SJSA1 (cell line): Measurements from ENCODE around the gene LRGUK. TPM values are rescaled to one million over a fixed set of nuclear protein-coding genes. Genes with fewer than 3 reads are reported as not detected.
"Not testable (repeated sequence)": the region's sequence is repeated elsewhere in the genome, so short reads cannot be mapped to it uniquely, and the experiment has no call there.

Experiments used
- DNase-seq, 2 experiments: peaks; one replicate each; pipeline ENCODE4 v3.0.0-alpha.2; 2015 to 2020; ENCODE audit warnings: low spot score in 2 of 2, low read depth in 1 of 2
- H3K27ac ChIP-seq: fragments of 250-450 bp; sonication (Bioruptor Pico); 2 replicates; pipeline ENCODE4 v1.5.1; 2020; ENCODE audit warnings: mild to moderate bottlenecking, moderate library complexity
- H3K27me3 ChIP-seq: fragments of 250-450 bp; sonication (Bioruptor Pico); replicated peaks from 2 replicates; pipeline ENCODE4 v1.5.1; 2020; ENCODE audit warnings: mild to moderate bottlenecking, moderate library complexity
- H3K36me3 ChIP-seq: fragments of 250-450 bp; sonication (Bioruptor Pico); 2 replicates; pipeline ENCODE4 v1.5.1; 2020; ENCODE audit warnings: mild to moderate bottlenecking
- H3K4me1 ChIP-seq: fragments of 250-450 bp; sonication (Bioruptor Pico); replicated peaks from 2 replicates; pipeline ENCODE4 v1.6.1; 2021; ENCODE audit warnings: mild to moderate bottlenecking
- H3K4me3 ChIP-seq: fragments of 250-450 bp; sonication (Bioruptor Pico); 2 replicates; pipeline ENCODE4 v1.5.1; 2020; ENCODE audit warnings: mild to moderate bottlenecking
- H3K9me3 ChIP-seq: fragments of 250-450 bp; sonication (Bioruptor Pico); replicated peaks from 2 replicates; pipeline ENCODE4 v1.5.1; 2020; ENCODE audit warnings: mild to moderate bottlenecking
- total RNA-seq: library from RNA; depleted of rRNA; stranded (reverse); fragments of >200 nt; shearing (Covaris generic); gene quantifications from 2 replicates; pipeline ENCODE4 v1.2.3, GENCODE V29; 2014

LRGUK gene
- total RNA-seq, 1 experiment from 2014 or later, result 0.05 TPM

GRCh38 chr7:134203186-134203889 is 76.2 kb downstream of the LRGUK start:
- Histone ChIP-seq H3K27ac (no peak overlapping the region), H3K4me1 (no peaks in the 10 kb centered on the region), H3K27me3 (0 out of 2 replicates have a peak, but pooled peaks cover 2% of the 10 kb centered on the region), H3K36me3 (no peaks in the 10 kb centered on the region), H3K9me3 (no peaks in the 10 kb centered on the region), H3K4me3 (no peak overlapping the region)
- no peak for DNase-seq

- no peaks in the 10 kb centered on the region for H3K9me3 ChIP-seq
- H3K27ac ChIP-seq, result no peak overlapping the region
- no peaks in the 10 kb centered on the region for H3K4me1 ChIP-seq
- DNase-seq, result no peak
- no peak overlapping the region for H3K4me3 ChIP-seq
- H3K36me3 ChIP-seq, result no peaks in the 10 kb centered on the region
- H3K27me3 ChIP-seq, result peaks cover 6% of the 10 kb centered on the region; the same call in 1 of the 2 replicates
Observed at GRCh38 chr7:134209322-134210015, 82.3 kb downstream of the LRGUK start.

- Histone ChIP-seq H3K4me3 (no peak overlapping the region), H3K36me3 (no peaks in the 10 kb centered on the region), H3K27me3 (peaks cover 6% of the 10 kb centered on the region; the same call in 1 of the 2 replicates), H3K9me3 (no peaks in the 10 kb centered on the region), H3K27ac (no peak overlapping the region), H3K4me1 (no peaks in the 10 kb centered on the region)
- DNase-seq, result no peak
Observed at GRCh38 chr7:134210227-134210626, 83.1 kb downstream of the LRGUK start.

- Histone ChIP-seq H3K4me1 (no peaks in the 10 kb centered on the region), H3K4me3 (no peak overlapping the region), H3K27ac (no peak overlapping the region), H3K9me3 (no peaks in the 10 kb centered on the region), H3K27me3 (peaks cover 6% of the 10 kb centered on the region; the same call in 1 of the 2 replicates), H3K36me3 (no peaks in the 10 kb centered on the region)
- DNase-seq, result no peak
Observed at GRCh38 chr7:134210976-134211663, 84.0 kb downstream of the LRGUK start.

GRCh38 chr7:134211817-134212216 is 84.7 kb downstream of the LRGUK start:
- peaks cover 6% of the 10 kb centered on the region; the same call in 1 of the 2 replicates for H3K27me3 ChIP-seq
- H3K36me3 ChIP-seq, result no peaks in the 10 kb centered on the region
- no peak overlapping the region for H3K27ac ChIP-seq
- DNase-seq, result no peak
- H3K4me3 ChIP-seq, result no peak overlapping the region
- no peaks in the 10 kb centered on the region for H3K4me1 ChIP-seq
- no peaks in the 10 kb centered on the region for H3K9me3 ChIP-seq

- peaks cover 6% of the 10 kb centered on the region; the same call in 1 of the 2 replicates for H3K27me3 ChIP-seq
- no peaks in the 10 kb centered on the region for H3K36me3 ChIP-seq
- H3K4me1 ChIP-seq, result no peaks in the 10 kb centered on the region
- no peak for DNase-seq
- no peak overlapping the region for H3K27ac ChIP-seq
- no peaks in the 10 kb centered on the region for H3K9me3 ChIP-seq
- no peak overlapping the region for H3K4me3 ChIP-seq
Observed at GRCh38 chr7:134212576-134213546, 85.7 kb downstream of the LRGUK start.

GRCh38 chr7:134220236-134220635 is 93.1 kb downstream of the LRGUK start:
- Histone ChIP-seq H3K27ac (no peak overlapping the region), H3K4me3 (no peak overlapping the region), H3K4me1 (no peaks in the 10 kb centered on the region), H3K36me3 (no peaks in the 10 kb centered on the region), H3K27me3 (no peaks in the 10 kb centered on the region; the same call in 1 of the 2 replicates), H3K9me3 (no peaks in the 10 kb centered on the region)
- DNase-seq, result no peak

- H3K36me3 ChIP-seq, H3K27ac ChIP-seq, DNase-seq, H3K4me3 ChIP-seq, H3K9me3 ChIP-seq, H3K4me1 ChIP-seq, H3K27me3 ChIP-seq: not testable (repeated sequence)
Observed at GRCh38 chr7:134231296-134231695, 104.2 kb downstream of the LRGUK start.

- Histone ChIP-seq H3K27me3 (no peaks in the 10 kb centered on the region), H3K4me1 (no peaks in the 10 kb centered on the region), H3K4me3 (no peak overlapping the region), H3K9me3 (no peaks in the 10 kb centered on the region), H3K27ac (no peak overlapping the region), H3K36me3 (no peaks in the 10 kb centered on the region)
- no peak for DNase-seq
Observed at GRCh38 chr7:134234216-134234615, 107.1 kb downstream of the LRGUK start.

GRCh38 chr7:134245253-134245652 is 118.1 kb downstream of the LRGUK start:
- H3K36me3 ChIP-seq, result no peaks in the 10 kb centered on the region
- no peak overlapping the region for H3K4me3 ChIP-seq
- no peaks in the 10 kb centered on the region for H3K9me3 ChIP-seq
- peaks cover 3% of the 10 kb centered on the region; the same call in 1 of the 2 replicates for H3K27me3 ChIP-seq
- DNase-seq, result no peak
- no peaks in the 10 kb centered on the region for H3K4me1 ChIP-seq
- no peak overlapping the region for H3K27ac ChIP-seq

- H3K27me3 ChIP-seq, result peaks cover 8% of the 10 kb centered on the region; the same call in 1 of the 2 replicates
- H3K36me3 ChIP-seq, result no peaks in the 10 kb centered on the region
- DNase-seq, result no peak
- H3K4me1 ChIP-seq, result no peaks in the 10 kb centered on the region
- no peaks in the 10 kb centered on the region for H3K9me3 ChIP-seq
- no peak overlapping the region for H3K4me3 ChIP-seq
- H3K27ac ChIP-seq, result no peak overlapping the region
Observed at GRCh38 chr7:134246347-134246746, 119.2 kb downstream of the LRGUK start.

GRCh38 chr7:134246761-134247160 is 119.6 kb downstream of the LRGUK start:
- Histone ChIP-seq H3K9me3 (no peaks in the 10 kb centered on the region), H3K36me3 (no peaks in the 10 kb centered on the region), H3K27ac (no peak overlapping the region), H3K4me3 (no peak overlapping the region), H3K27me3 (peaks cover 8% of the 10 kb centered on the region; the same call in 1 of the 2 replicates), H3K4me1 (no peaks in the 10 kb centered on the region)
- no peak for DNase-seq

- peaks cover 8% of the 10 kb centered on the region; the same call in 1 of the 2 replicates for H3K27me3 ChIP-seq
- H3K27ac ChIP-seq, result no peak overlapping the region
- no peaks in the 10 kb centered on the region for H3K9me3 ChIP-seq
- DNase-seq, result no peak
- no peaks in the 10 kb centered on the region for H3K36me3 ChIP-seq
- no peak overlapping the region for H3K4me3 ChIP-seq
- H3K4me1 ChIP-seq, result no peaks in the 10 kb centered on the region
Observed at GRCh38 chr7:134248196-134248595, 121.1 kb downstream of the LRGUK start.
